ENCODE data around the gene MTRR. TPM values are rescaled to one million over a fixed set of nuclear protein-coding genes. Genes with fewer than 3 reads are reported as not detected.

Gene MTRR
- total RNA-seq, 1 experiment from 2014 or later, result 57.1 TPM

GRCh38 chr5:7916171-7916804 lies 47.3 kb downstream of the MTRR start:
- no TSS peak for BruUV-seq (replicated peaks)
- no peak for DNase-seq (ENCODE audit: low spot score)
- no peak overlapping the region for H3K27ac ChIP-seq (ENCODE audit: low read depth, low read length, poor library complexity, severe bottlenecking)
- no peak overlapping the region for H3K4me3 ChIP-seq (ENCODE audit: low read depth, low read length, poor library complexity, severe bottlenecking)
- POLR2A ChIA-PET (ENCODE audit: low non-redundant PET), result no interaction called here
- CTCF ChIA-PET, result no interaction called here
- no peaks in the 10 kb centered on the region for H3K36me3 ChIP-seq (ENCODE audit: insufficient read depth, low read length, poor library complexity, severe bottlenecking)
- intact Hi-C loops (cut with micrococcal nuclease; ENCODE audit: unreplicated experiment), result no loop called here
- H3K9me3 ChIP-seq (ENCODE audit: low read depth, low read length, poor library complexity, severe bottlenecking), result no peaks in the 10 kb centered on the region
- TF ChIP-seq CTCF (conservative IDR thresholded peaks at IDR 0.05; ENCODE audit: low read depth, low read length) (no peak), EZH2 (IDR thresholded peaks at IDR 0.05; ENCODE audit: borderline replicate concordance, low read depth, low read length, poor library complexity, severe bottlenecking) (no peak)
- H3K27me3 ChIP-seq (replicated peaks; ENCODE audit: insufficient read depth, low read depth, low read length, poor library complexity), result no peaks in the 10 kb centered on the region
- H3K4me1 ChIP-seq (ENCODE audit: insufficient read depth, low read length, poor library complexity, severe bottlenecking), result no peaks in the 10 kb centered on the region

- no peak overlapping the region for H3K4me3 ChIP-seq (ENCODE audit: low read depth, low read length, poor library complexity, severe bottlenecking)
- intact Hi-C loops (cut with micrococcal nuclease; ENCODE audit: unreplicated experiment), result no loop called here
- H3K27me3 ChIP-seq (replicated peaks; ENCODE audit: insufficient read depth, low read depth, low read length, poor library complexity), result no peaks in the 10 kb centered on the region
- ChIA-PET CTCF (no interaction called here), POLR2A (ENCODE audit: low non-redundant PET) (no interaction called here)
- TF ChIP-seq EZH2 (IDR thresholded peaks at IDR 0.05; ENCODE audit: borderline replicate concordance, low read depth, low read length, poor library complexity, severe bottlenecking) (no peak), CTCF (conservative IDR thresholded peaks at IDR 0.05; ENCODE audit: low read depth, low read length) (no peak)
- no peaks in the 10 kb centered on the region for H3K9me3 ChIP-seq (ENCODE audit: low read depth, low read length, poor library complexity, severe bottlenecking)
- no peak overlapping the region for H3K27ac ChIP-seq (ENCODE audit: low read depth, low read length, poor library complexity, severe bottlenecking)
- no peak for DNase-seq (ENCODE audit: low spot score)
- BruUV-seq (replicated peaks), result no TSS peak
- no peaks in the 10 kb centered on the region for H3K4me1 ChIP-seq (ENCODE audit: insufficient read depth, low read length, poor library complexity, severe bottlenecking)
- H3K36me3 ChIP-seq (ENCODE audit: insufficient read depth, low read length, poor library complexity, severe bottlenecking), result no peaks in the 10 kb centered on the region
Observed at GRCh38 chr5:7917130-7918123, 48.5 kb downstream of the MTRR start.

GRCh38 chr5:7925961-7926695 lies 57.2 kb downstream of the MTRR start:
- Histone ChIP-seq H3K27ac (ENCODE audit: low read depth, low read length, poor library complexity, severe bottlenecking) (no peak overlapping the region), H3K9me3 (ENCODE audit: low read depth, low read length, poor library complexity, severe bottlenecking) (no peaks in the 10 kb centered on the region), H3K4me1 (ENCODE audit: insufficient read depth, low read length, poor library complexity, severe bottlenecking) (no peaks in the 10 kb centered on the region), H3K36me3 (ENCODE audit: insufficient read depth, low read length, poor library complexity, severe bottlenecking) (no peaks in the 10 kb centered on the region), H3K27me3 (replicated peaks; ENCODE audit: insufficient read depth, low read depth, low read length, poor library complexity) (no peaks in the 10 kb centered on the region), H3K4me3 (ENCODE audit: low read depth, low read length, poor library complexity, severe bottlenecking) (no peak overlapping the region)
- CTCF ChIA-PET, result no interaction called here
- no peak for DNase-seq (ENCODE audit: low spot score)
- intact Hi-C loops (cut with micrococcal nuclease; ENCODE audit: unreplicated experiment), result loop anchor here (5.0 kb wide), 1 partner anchor 1616 kb away; no protein-coding TSS in a partner anchor
- TF ChIP-seq EZH2 (IDR thresholded peaks at IDR 0.05; ENCODE audit: borderline replicate concordance, low read depth, low read length, poor library complexity, severe bottlenecking) (no peak), CTCF (conservative IDR thresholded peaks at IDR 0.05; ENCODE audit: low read depth, low read length) (no peak)
- POLR2A ChIA-PET (ENCODE audit: low non-redundant PET), result no interaction called here
- BruUV-seq (replicated peaks), result no TSS peak
